Measurements from ENCODE around the gene RB1. TPM values are rescaled to one million over a fixed set of nuclear protein-coding genes. Genes with fewer than 3 reads are reported as not detected.

The RB1 gene
- total RNA-seq, 1 experiment from 2014 or later: 18.8 TPM

GRCh38 chr13:48380581-48380980, 77.0 kb downstream of the RB1 start (continued):
- TF ChIP-seq, protein P1, sequence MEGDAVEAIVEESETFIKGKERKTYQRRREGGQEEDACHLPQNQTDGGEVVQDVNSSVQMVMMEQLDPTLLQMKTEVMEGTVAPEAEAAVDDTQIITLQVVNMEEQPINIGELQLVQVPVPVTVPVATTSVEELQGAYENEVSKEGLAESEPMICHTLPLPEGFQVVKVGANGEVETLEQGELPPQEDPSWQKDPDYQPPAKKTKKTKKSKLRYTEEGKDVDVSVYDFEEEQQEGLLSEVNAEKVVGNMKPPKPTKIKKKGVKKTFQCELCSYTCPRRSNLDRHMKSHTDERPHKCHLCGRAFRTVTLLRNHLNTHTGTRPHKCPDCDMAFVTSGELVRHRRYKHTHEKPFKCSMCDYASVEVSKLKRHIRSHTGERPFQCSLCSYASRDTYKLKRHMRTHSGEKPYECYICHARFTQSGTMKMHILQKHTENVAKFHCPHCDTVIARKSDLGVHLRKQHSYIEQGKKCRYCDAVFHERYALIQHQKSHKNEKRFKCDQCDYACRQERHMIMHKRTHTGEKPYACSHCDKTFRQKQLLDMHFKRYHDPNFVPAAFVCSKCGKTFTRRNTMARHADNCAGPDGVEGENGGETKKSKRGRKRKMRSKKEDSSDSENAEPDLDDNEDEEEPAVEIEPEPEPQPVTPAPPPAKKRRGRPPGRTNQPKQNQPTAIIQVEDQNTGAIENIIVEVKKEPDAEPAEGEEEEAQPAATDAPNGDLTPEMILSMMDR (IDR thresholded peaks at IDR 0.05): no peak
- TF ChIP-seq PREB (CRISPR knock-in tag; IDR thresholded peaks at IDR 0.05; ENCODE audit: borderline replicate concordance) (no peak), FOXK1 (CRISPR knock-in tag; IDR thresholded peaks at IDR 0.05) (no peak)
- TF ChIP-seq, protein P2, sequence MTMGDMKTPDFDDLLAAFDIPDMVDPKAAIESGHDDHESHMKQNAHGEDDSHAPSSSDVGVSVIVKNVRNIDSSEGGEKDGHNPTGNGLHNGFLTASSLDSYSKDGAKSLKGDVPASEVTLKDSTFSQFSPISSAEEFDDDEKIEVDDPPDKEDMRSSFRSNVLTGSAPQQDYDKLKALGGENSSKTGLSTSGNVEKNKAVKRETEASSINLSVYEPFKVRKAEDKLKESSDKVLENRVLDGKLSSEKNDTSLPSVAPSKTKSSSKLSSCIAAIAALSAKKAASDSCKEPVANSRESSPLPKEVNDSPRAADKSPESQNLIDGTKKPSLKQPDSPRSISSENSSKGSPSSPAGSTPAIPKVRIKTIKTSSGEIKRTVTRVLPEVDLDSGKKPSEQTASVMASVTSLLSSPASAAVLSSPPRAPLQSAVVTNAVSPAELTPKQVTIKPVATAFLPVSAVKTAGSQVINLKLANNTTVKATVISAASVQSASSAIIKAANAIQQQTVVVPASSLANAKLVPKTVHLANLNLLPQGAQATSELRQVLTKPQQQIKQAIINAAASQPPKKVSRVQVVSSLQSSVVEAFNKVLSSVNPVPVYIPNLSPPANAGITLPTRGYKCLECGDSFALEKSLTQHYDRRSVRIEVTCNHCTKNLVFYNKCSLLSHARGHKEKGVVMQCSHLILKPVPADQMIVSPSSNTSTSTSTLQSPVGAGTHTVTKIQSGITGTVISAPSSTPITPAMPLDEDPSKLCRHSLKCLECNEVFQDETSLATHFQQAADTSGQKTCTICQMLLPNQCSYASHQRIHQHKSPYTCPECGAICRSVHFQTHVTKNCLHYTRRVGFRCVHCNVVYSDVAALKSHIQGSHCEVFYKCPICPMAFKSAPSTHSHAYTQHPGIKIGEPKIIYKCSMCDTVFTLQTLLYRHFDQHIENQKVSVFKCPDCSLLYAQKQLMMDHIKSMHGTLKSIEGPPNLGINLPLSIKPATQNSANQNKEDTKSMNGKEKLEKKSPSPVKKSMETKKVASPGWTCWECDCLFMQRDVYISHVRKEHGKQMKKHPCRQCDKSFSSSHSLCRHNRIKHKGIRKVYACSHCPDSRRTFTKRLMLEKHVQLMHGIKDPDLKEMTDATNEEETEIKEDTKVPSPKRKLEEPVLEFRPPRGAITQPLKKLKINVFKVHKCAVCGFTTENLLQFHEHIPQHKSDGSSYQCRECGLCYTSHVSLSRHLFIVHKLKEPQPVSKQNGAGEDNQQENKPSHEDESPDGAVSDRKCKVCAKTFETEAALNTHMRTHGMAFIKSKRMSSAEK (CRISPR knock-in tag; IDR thresholded peaks at IDR 0.05; ENCODE audit: borderline replicate concordance): no peak

- no peaks in the 10 kb centered on the region for H3K4me1 Mint-ChIP-seq
- peaks cover 3% of the 10 kb centered on the region for H3K36me3 Mint-ChIP-seq
- H3K27me3 Mint-ChIP-seq (ENCODE audit: low read depth): no peaks in the 10 kb centered on the region
- POLR2A ChIA-PET: no interaction called here
- no peak overlapping the region for H3K4me3 Mint-ChIP-seq
- CTCF ChIA-PET: no interaction called here
- DNase-seq (ENCODE audit: low spot score) (no peak), ATAC-seq (no peak)
- H3K9me3 Mint-ChIP-seq: peaks cover 2% of the 10 kb centered on the region; the same call in 1 of the 2 replicates
- no peak overlapping the region for H3K27ac Mint-ChIP-seq
- no peak for TF ChIP-seq EMX1 (CRISPR knock-in tag; IDR thresholded peaks at IDR 0.05)
- TF ChIP-seq FOXP4 (CRISPR knock-in tag; IDR thresholded peaks at IDR 0.05): no peak
- TF ChIP-seq OVOL2 (CRISPR knock-in tag; IDR thresholded peaks at IDR 0.05; ENCODE audit: borderline replicate concordance): no peak
- TF ChIP-seq NFATC4 (CRISPR knock-in tag; IDR thresholded peaks at IDR 0.05): no peak
- no peak for TF ChIP-seq TP53 (CRISPR knock-in tag; IDR thresholded peaks at IDR 0.05)
- TF ChIP-seq MXD4 (CRISPR knock-in tag; IDR thresholded peaks at IDR 0.05; ENCODE audit: borderline replicate concordance): no peak
- no peak for TF ChIP-seq E2F5 (CRISPR knock-in tag; IDR thresholded peaks at IDR 0.05)
- no peak for TF ChIP-seq NFYB (CRISPR knock-in tag; conservative IDR thresholded peaks at IDR 0.05; ENCODE audit: low read depth)
- no peak for TF ChIP-seq FOXJ3 (CRISPR knock-in tag; IDR thresholded peaks at IDR 0.05; ENCODE audit: borderline replicate concordance)
- TF ChIP-seq GTF2I (CRISPR knock-in tag; conservative IDR thresholded peaks at IDR 0.05): no peak
- no peak for TF ChIP-seq PRDM15 (CRISPR knock-in tag; IDR thresholded peaks at IDR 0.05)
- TF ChIP-seq NR1H2 (CRISPR knock-in tag; IDR thresholded peaks at IDR 0.05): no peak
- no peak for TF ChIP-seq PRRX2 (CRISPR knock-in tag; IDR thresholded peaks at IDR 0.05)
- no peak for TF ChIP-seq MAX (CRISPR knock-in tag; IDR thresholded peaks at IDR 0.05)
- no peak for TF ChIP-seq HMGA2 (CRISPR knock-in tag; IDR thresholded peaks at IDR 0.05)
- no peak for TF ChIP-seq FOXK1 (CRISPR knock-in tag; IDR thresholded peaks at IDR 0.05)
- TF ChIP-seq AR (CRISPR knock-in tag; IDR thresholded peaks at IDR 0.05): no peak
Measured at GRCh38 chr13:48383384-48383783, 79.8 kb downstream of the RB1 start.
